ENCODE measurements around the gene ETFDH.

The ETFDH gene

DNA sequence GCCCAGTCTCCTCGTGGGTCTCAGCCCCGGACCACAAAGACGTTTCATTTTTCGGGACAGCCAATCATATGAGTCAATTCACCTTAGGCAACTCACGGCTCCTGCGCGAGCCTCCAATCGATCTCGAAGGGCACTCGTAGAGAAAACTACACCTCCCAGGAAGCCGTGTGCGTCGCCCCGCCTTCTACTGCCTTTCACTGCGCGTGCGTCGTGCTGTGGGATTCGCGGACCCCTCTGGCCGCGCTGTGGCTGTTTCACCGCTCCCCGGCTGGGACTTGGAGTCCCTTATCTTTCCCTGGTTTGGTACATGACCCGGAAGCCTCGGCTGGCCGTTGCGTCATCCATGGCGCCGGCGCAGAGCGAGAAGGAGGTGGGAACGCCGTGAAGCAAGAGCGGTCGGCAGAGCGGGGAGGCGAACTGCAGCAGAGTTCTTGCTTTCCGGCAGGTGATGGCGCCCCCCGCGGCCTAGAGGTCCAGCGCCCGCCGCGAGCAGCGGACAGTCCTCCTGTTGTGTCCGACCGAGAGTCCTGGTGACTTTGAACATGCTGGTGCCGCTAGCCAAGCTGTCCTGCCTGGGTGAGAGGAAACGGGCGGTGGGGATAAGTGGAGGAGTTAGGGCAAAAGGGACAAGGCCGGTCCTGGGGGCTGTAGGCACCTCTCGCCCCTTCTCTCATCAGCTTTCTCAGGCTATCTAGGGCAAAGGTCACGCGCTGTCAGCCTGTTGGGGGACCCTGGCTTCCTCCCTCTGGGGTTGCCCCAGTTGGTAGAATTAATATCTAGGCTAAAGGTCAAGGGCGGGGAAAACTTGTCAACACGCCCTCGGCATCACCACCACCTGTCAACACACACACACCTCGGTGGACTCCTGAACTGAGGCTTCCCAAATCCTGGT is at the start of gene ETFDH (continued):
- TF ChIP-seq, protein P1, sequence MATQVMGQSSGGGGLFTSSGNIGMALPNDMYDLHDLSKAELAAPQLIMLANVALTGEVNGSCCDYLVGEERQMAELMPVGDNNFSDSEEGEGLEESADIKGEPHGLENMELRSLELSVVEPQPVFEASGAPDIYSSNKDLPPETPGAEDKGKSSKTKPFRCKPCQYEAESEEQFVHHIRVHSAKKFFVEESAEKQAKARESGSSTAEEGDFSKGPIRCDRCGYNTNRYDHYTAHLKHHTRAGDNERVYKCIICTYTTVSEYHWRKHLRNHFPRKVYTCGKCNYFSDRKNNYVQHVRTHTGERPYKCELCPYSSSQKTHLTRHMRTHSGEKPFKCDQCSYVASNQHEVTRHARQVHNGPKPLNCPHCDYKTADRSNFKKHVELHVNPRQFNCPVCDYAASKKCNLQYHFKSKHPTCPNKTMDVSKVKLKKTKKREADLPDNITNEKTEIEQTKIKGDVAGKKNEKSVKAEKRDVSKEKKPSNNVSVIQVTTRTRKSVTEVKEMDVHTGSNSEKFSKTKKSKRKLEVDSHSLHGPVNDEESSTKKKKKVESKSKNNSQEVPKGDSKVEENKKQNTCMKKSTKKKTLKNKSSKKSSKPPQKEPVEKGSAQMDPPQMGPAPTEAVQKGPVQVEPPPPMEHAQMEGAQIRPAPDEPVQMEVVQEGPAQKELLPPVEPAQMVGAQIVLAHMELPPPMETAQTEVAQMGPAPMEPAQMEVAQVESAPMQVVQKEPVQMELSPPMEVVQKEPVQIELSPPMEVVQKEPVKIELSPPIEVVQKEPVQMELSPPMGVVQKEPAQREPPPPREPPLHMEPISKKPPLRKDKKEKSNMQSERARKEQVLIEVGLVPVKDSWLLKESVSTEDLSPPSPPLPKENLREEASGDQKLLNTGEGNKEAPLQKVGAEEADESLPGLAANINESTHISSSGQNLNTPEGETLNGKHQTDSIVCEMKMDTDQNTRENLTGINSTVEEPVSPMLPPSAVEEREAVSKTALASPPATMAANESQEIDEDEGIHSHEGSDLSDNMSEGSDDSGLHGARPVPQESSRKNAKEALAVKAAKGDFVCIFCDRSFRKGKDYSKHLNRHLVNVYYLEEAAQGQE (tag by site-specific recombination; IDR thresholded peaks at IDR 0.05), result peak; percentile 71
- no peak for TF ChIP-seq ZNF112 (tag by site-specific recombination; IDR thresholded peaks at IDR 0.05)
- TF ChIP-seq ZNF138 (tag by site-specific recombination; IDR thresholded peaks at IDR 0.05; ENCODE audit: borderline replicate concordance), result no peak
- TF ChIP-seq, protein P2, sequence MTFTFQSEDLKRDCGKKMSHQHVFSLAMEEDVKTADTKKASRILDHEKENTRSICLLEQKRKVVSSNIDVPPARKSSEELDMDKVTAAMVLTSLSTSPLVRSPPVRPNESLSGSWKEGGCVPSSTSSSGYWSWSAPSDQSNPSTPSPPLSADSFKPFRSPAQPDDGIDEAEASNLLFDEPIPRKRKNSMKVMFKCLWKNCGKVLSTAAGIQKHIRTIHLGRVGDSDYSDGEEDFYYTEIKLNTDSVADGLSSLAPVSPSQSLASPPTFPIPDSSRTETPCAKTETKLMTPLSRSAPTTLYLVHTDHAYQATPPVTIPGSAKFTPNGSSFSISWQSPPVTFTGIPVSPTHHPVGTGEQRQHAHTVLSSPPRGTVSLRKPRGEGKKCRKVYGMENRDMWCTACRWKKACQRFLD (tag by site-specific recombination; IDR thresholded peaks at IDR 0.05), result no peak
- no peak for TF ChIP-seq ZBTB8A (tag by site-specific recombination; IDR thresholded peaks at IDR 0.05)
- no peak for TF ChIP-seq ZBTB1 (tag by site-specific recombination; IDR thresholded peaks at IDR 0.05)
- peak; percentile 95 for TF ChIP-seq ZNF629 (tag by site-specific recombination; IDR thresholded peaks at IDR 0.05)
- no peak for TF ChIP-seq ZNF549 (tag by site-specific recombination; IDR thresholded peaks at IDR 0.05)
- no peak for TF ChIP-seq ZNF132 (tag by site-specific recombination; IDR thresholded peaks at IDR 0.05; ENCODE audit: borderline replicate concordance)
- TF ChIP-seq ZNF843 (tag by site-specific recombination; IDR thresholded peaks at IDR 0.05), result peak; percentile 39; the same call in 1 of the 2 replicates
- no peak for TF ChIP-seq ZNF426 (tag by site-specific recombination; IDR thresholded peaks at IDR 0.05)
- no peak for TF ChIP-seq ZNF785 (tag by site-specific recombination; IDR thresholded peaks at IDR 0.05)
- TF ChIP-seq ZNF660 (tag by site-specific recombination; IDR thresholded peaks at IDR 0.05), result peak; percentile 55; the same call in 1 of the 2 replicates
- peak; percentile 96 for TF ChIP-seq SP2 (tag by site-specific recombination; IDR thresholded peaks at IDR 0.05)
- no peak for TF ChIP-seq PRDM1 (tag by site-specific recombination; IDR thresholded peaks at IDR 0.05)
- TF ChIP-seq ZNF292 (tag by site-specific recombination; IDR thresholded peaks at IDR 0.05; ENCODE audit: borderline replicate concordance, low read depth), result no peak
- peak; percentile 83 for TF ChIP-seq ZNF76 (tag by site-specific recombination; IDR thresholded peaks at IDR 0.05; ENCODE audit: borderline replicate concordance, low read depth)
- TF ChIP-seq ZNF391 (tag by site-specific recombination; IDR thresholded peaks at IDR 0.05; ENCODE audit: borderline replicate concordance, low read depth), result no peak
- TF ChIP-seq KLF9 (tag by site-specific recombination; IDR thresholded peaks at IDR 0.05; ENCODE audit: low read depth), result peak; percentile 9; the same call in 1 of the 2 replicates
- no peak for TF ChIP-seq ZNF747 (tag by site-specific recombination; IDR thresholded peaks at IDR 0.05)
- TF ChIP-seq, protein P3, sequence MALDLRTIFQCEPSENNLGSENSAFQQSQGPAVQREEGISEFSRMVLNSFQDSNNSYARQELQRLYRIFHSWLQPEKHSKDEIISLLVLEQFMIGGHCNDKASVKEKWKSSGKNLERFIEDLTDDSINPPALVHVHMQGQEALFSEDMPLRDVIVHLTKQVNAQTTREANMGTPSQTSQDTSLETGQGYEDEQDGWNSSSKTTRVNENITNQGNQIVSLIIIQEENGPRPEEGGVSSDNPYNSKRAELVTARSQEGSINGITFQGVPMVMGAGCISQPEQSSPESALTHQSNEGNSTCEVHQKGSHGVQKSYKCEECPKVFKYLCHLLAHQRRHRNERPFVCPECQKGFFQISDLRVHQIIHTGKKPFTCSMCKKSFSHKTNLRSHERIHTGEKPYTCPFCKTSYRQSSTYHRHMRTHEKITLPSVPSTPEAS (tag by site-specific recombination; IDR thresholded peaks at IDR 0.05), result no peak
- peak; percentile 9; the same call in 1 of the 2 replicates for TF ChIP-seq ZNF558 (tag by site-specific recombination; IDR thresholded peaks at IDR 0.05)
- no peak for TF ChIP-seq ZNF155 (tag by site-specific recombination; IDR thresholded peaks at IDR 0.05)
- TF ChIP-seq ZNF600 (tag by site-specific recombination; IDR thresholded peaks at IDR 0.05), result peak; percentile 92
- no peak for TF ChIP-seq ZNF48 (tag by site-specific recombination; IDR thresholded peaks at IDR 0.05)
- TF ChIP-seq YY1 (tag by site-specific recombination; IDR thresholded peaks at IDR 0.05), result peak; percentile 73; the same call in 1 of the 2 replicates
- TF ChIP-seq, protein P4, sequence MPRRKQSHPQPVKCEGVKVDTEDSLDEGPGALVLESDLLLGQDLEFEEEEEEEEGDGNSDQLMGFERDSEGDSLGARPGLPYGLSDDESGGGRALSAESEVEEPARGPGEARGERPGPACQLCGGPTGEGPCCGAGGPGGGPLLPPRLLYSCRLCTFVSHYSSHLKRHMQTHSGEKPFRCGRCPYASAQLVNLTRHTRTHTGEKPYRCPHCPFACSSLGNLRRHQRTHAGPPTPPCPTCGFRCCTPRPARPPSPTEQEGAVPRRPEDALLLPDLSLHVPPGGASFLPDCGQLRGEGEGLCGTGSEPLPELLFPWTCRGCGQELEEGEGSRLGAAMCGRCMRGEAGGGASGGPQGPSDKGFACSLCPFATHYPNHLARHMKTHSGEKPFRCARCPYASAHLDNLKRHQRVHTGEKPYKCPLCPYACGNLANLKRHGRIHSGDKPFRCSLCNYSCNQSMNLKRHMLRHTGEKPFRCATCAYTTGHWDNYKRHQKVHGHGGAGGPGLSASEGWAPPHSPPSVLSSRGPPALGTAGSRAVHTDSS (tag by site-specific recombination; IDR thresholded peaks at IDR 0.05), result no peak
- TF ChIP-seq, protein P5, sequence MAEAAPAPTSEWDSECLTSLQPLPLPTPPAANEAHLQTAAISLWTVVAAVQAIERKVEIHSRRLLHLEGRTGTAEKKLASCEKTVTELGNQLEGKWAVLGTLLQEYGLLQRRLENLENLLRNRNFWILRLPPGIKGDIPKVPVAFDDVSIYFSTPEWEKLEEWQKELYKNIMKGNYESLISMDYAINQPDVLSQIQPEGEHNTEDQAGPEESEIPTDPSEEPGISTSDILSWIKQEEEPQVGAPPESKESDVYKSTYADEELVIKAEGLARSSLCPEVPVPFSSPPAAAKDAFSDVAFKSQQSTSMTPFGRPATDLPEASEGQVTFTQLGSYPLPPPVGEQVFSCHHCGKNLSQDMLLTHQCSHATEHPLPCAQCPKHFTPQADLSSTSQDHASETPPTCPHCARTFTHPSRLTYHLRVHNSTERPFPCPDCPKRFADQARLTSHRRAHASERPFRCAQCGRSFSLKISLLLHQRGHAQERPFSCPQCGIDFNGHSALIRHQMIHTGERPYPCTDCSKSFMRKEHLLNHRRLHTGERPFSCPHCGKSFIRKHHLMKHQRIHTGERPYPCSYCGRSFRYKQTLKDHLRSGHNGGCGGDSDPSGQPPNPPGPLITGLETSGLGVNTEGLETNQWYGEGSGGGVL (tag by site-specific recombination; IDR thresholded peaks at IDR 0.05), result no peak
- no peak for TF ChIP-seq ZNF548 (tag by site-specific recombination; IDR thresholded peaks at IDR 0.05)
- TF ChIP-seq ZNF2 (tag by site-specific recombination; IDR thresholded peaks at IDR 0.05), result peak; percentile 85
- no peak for TF ChIP-seq KLF7 (tag by site-specific recombination; IDR thresholded peaks at IDR 0.05; ENCODE audit: borderline replicate concordance)
